MM.1S (cell line): ENCODE results near the gene RELL1.
A peak's percentile ranks its signal among the peaks of the same experiment; 100 is the strongest.

ENCODE experiments used
- DNase-seq: peaks from one replicate; pipeline ENCODE4 v3.0.0-alpha.2; 2015
- H2AFZ ChIP-seq: fragments of 300-600 bp; sonication (generic); 2 replicates; pipeline ENCODE4 v1.6.0; 2016; ENCODE audit warnings: antibody characterized with exemption, low read length
- H3F3A ChIP-seq: fragments of 300-600 bp; sonication (generic); 2 replicates; pipeline ENCODE4 v1.6.1; 2016; ENCODE audit warnings: mild to moderate bottlenecking, antibody characterized with exemption, low read length, moderate library complexity, mixed read lengths; ENCODE audit not compliant: insufficient read depth
- H3K27ac ChIP-seq: fragments of 300-600 bp; sonication (generic); 2 replicates; pipeline ENCODE4 v1.5.1; 2016; ENCODE audit warnings: mild to moderate bottlenecking, low read length
- H3K27me3 ChIP-seq: fragments of 300-600 bp; sonication (generic); replicated peaks from 2 replicates; pipeline ENCODE4 v1.6.0; 2016; ENCODE audit warnings: low read length; ENCODE audit not compliant: insufficient read depth
- H3K36me3 ChIP-seq: fragments of 300-600 bp; sonication (generic); replicated peaks from 2 replicates; pipeline ENCODE4 v1.6.1; 2016; ENCODE audit warnings: mild to moderate bottlenecking, low read length, mixed read lengths; ENCODE audit not compliant: insufficient read depth
- H3K4me1 ChIP-seq: fragments of 300-600 bp; sonication (generic); 2 replicates; pipeline ENCODE4 v1.6.1; 2016; ENCODE audit warnings: low read length, mixed read lengths
- H3K4me2 ChIP-seq: fragments of 300-600 bp; sonication (generic); 2 replicates; pipeline ENCODE4 v1.6.0; 2016; ENCODE audit warnings: low read depth, low read length
- H3K4me3 ChIP-seq: fragments of 300-600 bp; sonication (generic); 2 replicates; pipeline ENCODE4 v1.5.1; 2016; ENCODE audit warnings: low read length, mixed read lengths
- H3K79me2 ChIP-seq: fragments of 300-600 bp; sonication (generic); 2 replicates; pipeline ENCODE4 v1.6.1; 2016; ENCODE audit warnings: mixed run types, low read length, mixed read lengths
- H3K9ac ChIP-seq: fragments of 300-600 bp; sonication (generic); 2 replicates; pipeline ENCODE4 v1.6.1; 2016; ENCODE audit warnings: low read length, mixed read lengths
- H3K9me2 ChIP-seq: fragments of 300-600 bp; sonication (generic); replicated peaks from 2 replicates; pipeline ENCODE4 v1.6.1; 2016; ENCODE audit warnings: mild to moderate bottlenecking, low read length, mixed read lengths; ENCODE audit not compliant: insufficient read depth
- H3K9me3 ChIP-seq: fragments of 300-600 bp; sonication (generic); replicated peaks from 2 replicates; pipeline ENCODE4 v1.6.1; 2016; ENCODE audit warnings: mild to moderate bottlenecking, low read length, mixed read lengths; ENCODE audit not compliant: insufficient read depth
- H4K20me1 ChIP-seq: fragments of 300-600 bp; sonication (generic); 2 replicates; pipeline ENCODE4 v1.6.1; 2016; ENCODE audit warnings: mild to moderate bottlenecking, low read length, moderate library complexity, mixed read lengths; ENCODE audit not compliant: insufficient read depth
- EZH2 ChIP-seq: fragments of 300-600 bp; sonication (generic); optimal IDR thresholded peaks from 2 replicates; pipeline ENCODE3; 2017; ENCODE audit warnings: low read depth, mild to moderate bottlenecking, antibody characterized with exemption, low read length, mixed read lengths
- EZH2phosphoT487 ChIP-seq: fragments of 300-600 bp; sonication (generic); IDR thresholded peaks from 2 replicates; pipeline ENCODE4 v1.6.1; 2018; ENCODE audit warnings: antibody characterized with exemption, low read length
- TF ChIP-seq, protein P1 (sequence below): fragments of 300-600 bp; sonication (generic); IDR thresholded peaks from 2 replicates; pipeline ENCODE4 v1.5.1; 2016; ENCODE audit warnings: antibody characterized with exemption, low read length, mixed read lengths

Gene RELL1

GRCh38 chr4:37604461-37604860, 81.7 kb downstream of the RELL1 start:
- Histone ChIP-seq H3K4me2 (no peak overlapping the region), H3K79me2 (no peaks in the 10 kb centered on the region), H3F3A (no peaks in the 10 kb centered on the region), H3K27ac (no peak overlapping the region), H3K36me3 (no peaks in the 10 kb centered on the region), H2AFZ (no peak overlapping the region), H3K4me3 (no peak overlapping the region), H3K9me3 (no peaks in the 10 kb centered on the region), H3K27me3 (no peaks in the 10 kb centered on the region), H3K9ac (no peak overlapping the region), H3K9me2 (no peaks in the 10 kb centered on the region), H4K20me1 (no peaks in the 10 kb centered on the region), H3K4me1 (no peaks in the 10 kb centered on the region)
- DNase-seq: no peak
- TF ChIP-seq, protein P1, sequence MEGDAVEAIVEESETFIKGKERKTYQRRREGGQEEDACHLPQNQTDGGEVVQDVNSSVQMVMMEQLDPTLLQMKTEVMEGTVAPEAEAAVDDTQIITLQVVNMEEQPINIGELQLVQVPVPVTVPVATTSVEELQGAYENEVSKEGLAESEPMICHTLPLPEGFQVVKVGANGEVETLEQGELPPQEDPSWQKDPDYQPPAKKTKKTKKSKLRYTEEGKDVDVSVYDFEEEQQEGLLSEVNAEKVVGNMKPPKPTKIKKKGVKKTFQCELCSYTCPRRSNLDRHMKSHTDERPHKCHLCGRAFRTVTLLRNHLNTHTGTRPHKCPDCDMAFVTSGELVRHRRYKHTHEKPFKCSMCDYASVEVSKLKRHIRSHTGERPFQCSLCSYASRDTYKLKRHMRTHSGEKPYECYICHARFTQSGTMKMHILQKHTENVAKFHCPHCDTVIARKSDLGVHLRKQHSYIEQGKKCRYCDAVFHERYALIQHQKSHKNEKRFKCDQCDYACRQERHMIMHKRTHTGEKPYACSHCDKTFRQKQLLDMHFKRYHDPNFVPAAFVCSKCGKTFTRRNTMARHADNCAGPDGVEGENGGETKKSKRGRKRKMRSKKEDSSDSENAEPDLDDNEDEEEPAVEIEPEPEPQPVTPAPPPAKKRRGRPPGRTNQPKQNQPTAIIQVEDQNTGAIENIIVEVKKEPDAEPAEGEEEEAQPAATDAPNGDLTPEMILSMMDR: no peak
- TF ChIP-seq EZH2 (no peak), EZH2phosphoT487 (no peak)

- Histone ChIP-seq H3K4me1 (no peaks in the 10 kb centered on the region), H3F3A (no peaks in the 10 kb centered on the region), H3K9me2 (no peaks in the 10 kb centered on the region), H3K9me3 (no peaks in the 10 kb centered on the region), H3K27me3 (no peaks in the 10 kb centered on the region), H3K79me2 (no peaks in the 10 kb centered on the region), H3K9ac (no peak overlapping the region), H3K4me2 (no peak overlapping the region), H3K36me3 (no peaks in the 10 kb centered on the region), H4K20me1 (no peaks in the 10 kb centered on the region), H3K4me3 (no peak overlapping the region), H3K27ac (no peak overlapping the region), H2AFZ (no peak overlapping the region)
- DNase-seq: no peak
- TF ChIP-seq EZH2 (no peak), EZH2phosphoT487 (no peak)
- TF ChIP-seq, protein P1: no peak
Observed at GRCh38 chr4:37603711-37604110, 82.5 kb downstream of the RELL1 start.

DNA sequence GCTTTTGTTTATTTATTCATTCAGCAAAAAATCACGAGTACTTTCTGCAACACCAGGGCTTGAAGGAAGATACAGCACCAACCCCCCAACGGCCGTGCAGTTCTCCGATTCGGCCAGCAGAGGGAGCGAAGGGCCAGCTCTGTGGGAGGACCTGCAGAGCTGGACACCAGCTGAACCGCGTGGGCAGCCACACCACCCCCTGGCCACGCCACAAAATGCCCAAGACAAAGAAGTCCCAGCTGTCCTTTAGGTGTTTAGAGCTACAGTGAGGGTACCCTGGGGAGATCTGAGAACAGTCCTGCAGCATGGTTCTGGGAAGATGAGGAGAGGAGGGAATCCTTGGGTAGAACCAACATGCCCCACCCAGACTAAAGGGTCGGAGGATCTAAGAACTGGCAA, 83.1 kb downstream of the RELL1 start:
- Histone ChIP-seq H3K27ac (no peak overlapping the region), H3K4me1 (no peaks in the 10 kb centered on the region), H3K9me2 (no peaks in the 10 kb centered on the region), H3K4me2 (no peak overlapping the region), H3F3A (no peaks in the 10 kb centered on the region), H3K4me3 (no peak overlapping the region), H3K27me3 (no peaks in the 10 kb centered on the region), H3K36me3 (no peaks in the 10 kb centered on the region), H2AFZ (no peak overlapping the region), H3K9me3 (no peaks in the 10 kb centered on the region), H3K9ac (no peak overlapping the region), H4K20me1 (no peaks in the 10 kb centered on the region), H3K79me2 (no peaks in the 10 kb centered on the region)
- DNase-seq: peak; percentile 58
- TF ChIP-seq, protein P1: peak; percentile 96
- no peak for TF ChIP-seq EZH2phosphoT487
